GM19397 (cell line): ENCODE measurements around the gene P2RY8.
A peak's percentile ranks its signal among the peaks of the same experiment; 100 is the strongest.
"Not testable (repeated sequence)": the region's sequence is repeated elsewhere in the genome, so short reads cannot be mapped to it uniquely, and the experiment has no call there.

Source experiments
- ATAC-seq: cut with Tn5 transposase; IDR thresholded peaks from one replicate; pipeline ENCODE4 v1.9.1; 2021; ENCODE audit warnings: mild to moderate bottlenecking, moderate library complexity; ENCODE audit not compliant: unreplicated experiment

P2RY8 gene

GRCh38 chrX:1488745-1489144 lies 48.2 kb downstream of the P2RY8 start:
- no peak for ATAC-seq

DNA sequence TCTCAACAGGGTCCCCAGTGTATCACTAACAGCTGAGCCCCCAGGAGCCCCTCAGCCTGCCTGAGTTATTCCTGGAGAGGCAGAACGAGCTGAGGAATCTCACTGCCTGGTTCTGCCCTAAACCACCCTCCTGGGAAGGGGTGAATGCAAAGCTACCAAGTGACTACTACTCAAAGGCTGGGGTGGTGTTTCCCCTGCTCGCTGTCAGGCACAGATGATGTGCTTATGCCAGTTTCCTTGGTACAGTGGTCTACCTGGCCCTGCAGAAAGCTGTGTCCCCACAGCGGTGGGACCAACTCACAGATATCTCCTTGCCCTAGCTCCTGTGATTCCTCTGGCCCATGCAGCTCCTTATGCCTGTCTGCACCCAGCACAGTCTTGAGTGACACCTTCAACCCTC lies 48.8 kb downstream of the P2RY8 start:
- ATAC-seq, result no peak

DNA sequence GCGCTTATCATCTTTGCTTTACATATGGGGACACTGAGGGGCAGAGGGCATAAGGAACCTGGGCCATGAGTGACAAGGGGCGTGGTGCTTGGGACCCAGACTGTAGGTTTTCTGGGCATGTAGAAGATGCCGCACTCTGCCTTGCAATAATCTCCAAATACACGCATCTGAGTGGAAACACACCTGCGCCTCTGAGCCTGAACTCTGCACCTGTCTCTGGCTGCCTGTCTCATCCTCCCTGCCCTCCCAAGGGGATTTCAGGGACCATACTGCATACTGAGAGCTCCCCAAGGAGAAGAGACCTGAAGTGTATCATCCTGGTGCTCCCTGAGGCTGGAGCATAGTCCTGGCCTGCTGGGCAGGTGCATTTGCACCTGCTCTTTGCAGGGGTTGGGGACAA lies 49.6 kb downstream of the P2RY8 start:
- ATAC-seq, result no peak

- no peak for ATAC-seq
These were observed 50.1 kb downstream of the P2RY8 start for GRCh38 chrX:1486749-1487361.

- ATAC-seq, result no peak
These were observed 50.8 kb downstream of the P2RY8 start for GRCh38 chrX:1486177-1486576.

DNA sequence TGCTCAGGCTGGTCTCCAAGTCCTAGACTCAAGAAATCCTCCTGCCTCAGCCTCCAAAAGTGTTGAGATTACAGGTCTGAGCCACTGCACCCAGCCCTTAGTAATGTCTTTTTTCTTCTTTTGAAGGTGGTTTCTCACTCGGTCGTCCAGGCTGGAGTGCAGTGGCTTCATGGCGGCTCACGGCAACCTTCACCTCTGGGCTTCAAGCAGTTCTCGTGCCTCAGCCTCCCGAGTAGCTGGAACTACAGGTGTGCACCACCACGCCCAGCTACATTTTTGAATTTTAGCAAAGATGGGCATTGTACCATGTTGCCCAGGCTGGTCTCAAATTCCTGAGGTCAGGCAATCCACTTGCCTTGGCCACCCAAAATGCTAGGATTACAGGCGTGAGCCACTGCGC lies 52.0 kb downstream of the P2RY8 start:
- no peak for ATAC-seq

DNA sequence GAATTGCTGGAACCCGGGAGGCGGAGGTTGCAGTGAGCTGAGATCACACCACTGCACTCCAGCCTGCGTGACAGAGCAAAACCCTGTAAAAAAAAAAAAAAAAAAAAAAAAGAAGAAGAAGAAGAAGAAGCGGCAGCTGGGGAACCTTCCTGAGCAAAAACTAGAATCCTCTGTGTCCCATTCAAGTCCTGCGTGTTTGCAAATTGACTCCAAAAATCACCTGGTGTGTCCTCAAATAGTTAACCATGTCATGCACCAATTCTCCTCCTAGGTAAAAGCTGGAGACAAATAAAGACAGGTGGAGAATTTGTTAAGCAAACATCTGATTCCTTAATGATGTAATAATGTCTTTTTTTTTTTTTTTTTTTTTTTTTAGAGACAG lies 52.4 kb downstream of the P2RY8 start:
- ATAC-seq, result no peak

DNA sequence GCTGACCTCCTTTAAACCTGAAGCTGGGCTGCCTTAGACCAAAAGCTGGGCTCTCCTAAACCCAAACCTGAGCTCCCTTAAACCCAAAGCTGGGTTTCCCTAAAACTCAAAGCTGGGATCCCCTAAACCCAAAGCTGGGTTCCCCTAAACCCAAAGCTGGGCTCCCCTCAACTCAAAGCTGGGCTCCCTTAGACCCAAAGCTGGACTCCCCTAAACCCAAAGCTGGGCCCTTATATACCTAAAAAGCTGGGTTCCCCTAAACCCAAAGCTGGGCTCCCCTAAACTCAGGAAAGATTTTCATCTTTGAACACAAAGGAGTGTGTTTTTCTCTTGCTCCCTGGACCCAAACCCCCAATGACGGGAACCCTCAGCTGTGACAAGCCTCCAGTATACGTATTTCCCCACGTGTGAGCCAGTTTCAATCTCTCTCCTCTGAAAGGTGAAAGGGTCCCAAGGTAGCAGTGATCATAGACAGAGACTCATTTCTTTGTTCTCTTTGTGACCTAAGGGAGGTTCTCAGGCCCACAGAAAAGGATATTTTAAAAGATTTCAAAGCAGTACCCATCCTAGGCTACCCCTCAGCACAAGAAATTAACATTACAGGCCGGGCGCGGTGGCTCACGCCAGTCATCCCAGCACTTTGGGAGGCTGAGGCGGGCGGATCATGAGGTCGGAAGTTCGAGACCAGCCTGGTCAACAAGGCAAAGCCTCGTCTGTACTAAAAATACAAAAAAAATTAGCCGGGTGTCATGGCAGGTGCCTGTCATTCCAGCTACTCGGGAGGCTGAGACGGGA lies 52.9 kb downstream of the P2RY8 start:
- peak; percentile 39 for ATAC-seq

- not testable (repeated sequence) for ATAC-seq
These were observed 54.5 kb downstream of the P2RY8 start for GRCh38 chrX:1482530-1482928.

- peak; percentile 51 for ATAC-seq
These were observed 55.1 kb downstream of the P2RY8 start for GRCh38 chrX:1481636-1482529.

- peak; percentile 3 for ATAC-seq
These were observed 56.8 kb downstream of the P2RY8 start for GRCh38 chrX:1480082-1480785.

GRCh38 chrX:1477801-1478458 lies 59.1 kb downstream of the P2RY8 start:
- no peak for ATAC-seq

DNA sequence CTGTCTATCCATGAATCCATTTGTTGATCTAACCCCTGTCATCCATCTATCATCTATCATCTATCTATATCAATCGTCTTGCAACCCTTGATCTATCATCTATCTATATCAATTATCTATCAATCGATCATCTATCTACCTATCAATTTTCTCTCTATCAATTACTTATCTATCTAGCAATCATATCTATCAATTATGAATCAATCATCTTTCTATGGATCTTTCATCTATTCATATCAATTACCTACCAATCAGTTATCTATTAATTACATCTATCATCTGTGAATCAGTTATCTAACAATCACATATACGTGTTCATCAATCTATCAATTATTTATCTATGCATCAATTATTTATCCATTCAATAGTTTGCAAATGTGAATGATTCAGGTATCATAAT lies 59.8 kb downstream of the P2RY8 start:
- no peak for ATAC-seq

DNA sequence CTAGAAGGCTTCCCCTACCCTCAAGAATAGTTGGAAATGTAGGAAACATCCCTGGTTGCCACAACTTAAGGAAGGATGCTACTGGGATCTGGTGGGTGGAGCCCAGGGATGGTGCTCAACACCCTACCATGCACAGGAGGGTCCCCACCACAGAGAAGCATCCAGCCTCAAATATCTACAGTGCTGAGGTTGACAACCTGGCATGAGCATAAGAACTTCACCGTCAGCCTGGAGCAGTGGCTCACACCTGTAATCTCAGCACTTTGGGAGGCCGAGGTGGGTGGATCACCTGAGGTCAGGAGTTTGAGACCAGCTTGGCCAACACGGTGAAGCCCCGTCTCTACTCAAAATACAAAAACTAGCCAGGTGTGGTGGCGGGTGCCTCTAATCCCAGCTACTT lies 60.3 kb downstream of the P2RY8 start:
- ATAC-seq, result no peak

DNA sequence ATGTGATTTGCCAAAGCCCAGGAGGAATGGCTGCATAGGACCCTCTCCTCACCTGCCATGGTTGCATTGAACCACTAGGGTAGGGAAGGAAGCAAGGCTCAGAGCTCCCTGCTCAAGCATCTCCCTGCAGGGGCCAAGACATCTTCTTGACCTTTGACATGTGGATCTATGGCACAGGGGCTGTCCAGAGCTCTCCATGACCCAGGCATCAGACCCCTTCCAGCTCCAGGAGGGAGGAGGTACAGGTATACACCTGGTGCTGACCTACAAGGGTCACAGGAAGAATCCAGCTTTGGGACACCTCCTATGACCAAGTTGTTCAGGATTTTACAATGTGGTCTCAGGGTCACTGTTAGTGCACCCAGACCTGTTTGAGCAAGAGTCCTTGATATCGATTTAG lies 61.1 kb downstream of the P2RY8 start:
- no peak for ATAC-seq

DNA sequence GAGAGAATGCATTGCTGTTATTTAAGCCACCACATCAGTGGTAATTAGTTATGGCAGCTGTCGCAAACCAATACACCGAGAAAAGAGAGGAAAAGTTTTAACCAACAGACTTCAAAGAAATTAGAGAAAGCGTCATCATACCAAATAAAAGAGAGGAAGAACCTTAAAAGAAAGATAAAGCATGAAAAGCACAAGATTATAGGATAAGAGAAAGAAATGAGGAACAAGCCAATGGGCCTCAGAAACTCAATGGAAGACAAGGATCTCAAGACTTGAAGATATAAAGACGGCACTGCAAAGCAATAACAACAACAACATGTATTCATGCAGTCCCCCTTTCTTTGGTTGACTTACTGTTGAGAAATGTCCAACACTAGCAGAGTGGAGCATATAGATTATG lies 61.5 kb downstream of the P2RY8 start:
- ATAC-seq, result no peak

DNA sequence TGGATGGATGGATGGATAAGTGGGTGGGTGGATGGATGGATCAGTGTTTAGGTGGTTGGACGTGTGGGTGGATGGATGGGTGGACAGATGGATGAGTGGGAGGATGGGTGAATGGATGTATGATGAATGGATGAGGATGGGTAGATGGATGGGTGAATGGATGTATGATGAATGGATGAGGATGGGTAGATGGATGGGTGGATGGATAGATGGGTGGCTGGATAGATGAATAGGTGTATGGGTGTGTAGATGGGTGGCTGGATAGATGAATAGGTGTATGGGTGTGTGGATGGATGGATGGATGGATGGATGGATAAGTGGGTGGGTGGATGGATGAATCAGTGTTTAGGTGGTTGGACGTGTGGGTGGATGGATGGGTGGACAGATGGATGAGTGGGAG lies 62.4 kb downstream of the P2RY8 start:
- ATAC-seq, result not testable (repeated sequence)

GRCh38 chrX:1472975-1473374 lies 64.0 kb downstream of the P2RY8 start:
- no peak for ATAC-seq

- peak; percentile 55 for ATAC-seq
These were observed 68.7 kb downstream of the P2RY8 start for GRCh38 chrX:1468250-1468772.

DNA sequence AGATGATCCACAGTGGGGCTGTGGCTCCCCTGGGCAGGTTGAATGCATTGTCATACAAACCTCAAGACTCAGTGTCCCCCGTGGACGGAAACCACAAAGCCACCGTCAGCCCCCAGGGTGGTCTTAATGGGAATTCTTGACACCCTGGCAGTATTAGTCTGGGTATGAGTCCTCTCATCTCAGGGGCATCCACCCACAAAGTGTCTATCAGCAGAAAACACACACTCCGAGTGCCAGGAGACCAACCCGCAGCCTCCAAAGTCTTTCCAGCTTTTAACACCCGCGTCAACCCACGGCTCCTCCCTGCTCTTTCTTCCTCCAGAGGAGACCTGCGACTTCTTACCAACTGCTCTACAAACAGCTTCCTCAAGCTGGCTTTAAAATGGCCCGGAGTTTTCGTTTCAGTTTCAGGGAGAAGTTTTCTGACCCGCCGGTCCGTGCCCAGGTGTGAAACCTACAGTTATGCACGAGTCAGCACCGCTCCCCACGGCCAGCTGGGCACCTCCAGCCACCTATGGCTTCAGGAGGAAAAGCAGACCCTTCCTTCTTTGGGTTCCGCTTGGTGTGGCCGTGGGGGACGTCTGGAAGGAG lies 69.9 kb downstream of the P2RY8 start:
- peak; percentile 43 for ATAC-seq
